ENCODE results near the gene PRDM4.

The PRDM4 gene

DNA sequence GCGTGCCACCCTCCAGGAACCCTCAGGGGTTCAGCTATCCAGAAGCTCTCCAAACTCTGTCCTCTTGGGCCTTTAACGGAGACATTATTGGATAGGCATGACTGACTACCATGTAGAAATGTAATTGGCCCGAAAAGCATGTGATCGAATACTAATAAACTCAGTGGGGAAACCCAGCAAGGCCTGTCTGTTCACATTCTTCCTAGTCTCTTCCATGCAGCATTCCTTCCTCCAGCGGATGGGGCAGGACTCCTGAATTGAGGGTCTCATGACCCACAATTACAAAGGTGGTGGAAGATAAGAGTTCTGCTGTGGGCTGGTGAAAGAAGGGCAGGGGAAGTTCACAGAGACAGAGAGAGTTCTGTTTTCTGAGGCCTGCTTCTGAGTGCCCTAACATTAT, 6.5 kb upstream of the PRDM4 start:
- TF ChIP-seq, protein P1, sequence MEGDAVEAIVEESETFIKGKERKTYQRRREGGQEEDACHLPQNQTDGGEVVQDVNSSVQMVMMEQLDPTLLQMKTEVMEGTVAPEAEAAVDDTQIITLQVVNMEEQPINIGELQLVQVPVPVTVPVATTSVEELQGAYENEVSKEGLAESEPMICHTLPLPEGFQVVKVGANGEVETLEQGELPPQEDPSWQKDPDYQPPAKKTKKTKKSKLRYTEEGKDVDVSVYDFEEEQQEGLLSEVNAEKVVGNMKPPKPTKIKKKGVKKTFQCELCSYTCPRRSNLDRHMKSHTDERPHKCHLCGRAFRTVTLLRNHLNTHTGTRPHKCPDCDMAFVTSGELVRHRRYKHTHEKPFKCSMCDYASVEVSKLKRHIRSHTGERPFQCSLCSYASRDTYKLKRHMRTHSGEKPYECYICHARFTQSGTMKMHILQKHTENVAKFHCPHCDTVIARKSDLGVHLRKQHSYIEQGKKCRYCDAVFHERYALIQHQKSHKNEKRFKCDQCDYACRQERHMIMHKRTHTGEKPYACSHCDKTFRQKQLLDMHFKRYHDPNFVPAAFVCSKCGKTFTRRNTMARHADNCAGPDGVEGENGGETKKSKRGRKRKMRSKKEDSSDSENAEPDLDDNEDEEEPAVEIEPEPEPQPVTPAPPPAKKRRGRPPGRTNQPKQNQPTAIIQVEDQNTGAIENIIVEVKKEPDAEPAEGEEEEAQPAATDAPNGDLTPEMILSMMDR (IDR thresholded peaks at IDR 0.05): no peak
- no peak for TF ChIP-seq ZFX (IDR thresholded peaks at IDR 0.05; ENCODE audit: borderline replicate concordance)
- no peak overlapping the region for H3K27ac ChIP-seq

DNA sequence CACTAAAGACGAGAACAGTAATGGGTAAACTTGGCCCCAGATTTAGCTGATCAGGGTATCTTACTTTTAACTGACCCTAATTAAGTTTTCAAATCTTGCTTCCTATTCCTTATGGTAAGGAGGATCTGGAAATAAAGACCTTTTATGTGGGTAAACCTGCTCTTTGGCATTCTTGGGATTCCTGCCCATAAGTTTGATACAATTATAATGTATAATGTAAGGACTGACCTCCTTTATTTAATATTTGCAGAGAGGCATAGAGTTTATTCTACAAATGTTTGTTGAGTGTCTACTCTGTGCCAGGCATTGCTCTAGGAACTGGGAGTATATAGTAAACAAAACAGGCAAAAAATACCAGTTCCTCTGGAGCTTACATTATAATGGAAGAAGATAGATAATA, 4.4 kb upstream of the PRDM4 start:
- H3K27ac ChIP-seq: no peak overlapping the region
- no peak for TF ChIP-seq ZFX (IDR thresholded peaks at IDR 0.05; ENCODE audit: borderline replicate concordance)
- TF ChIP-seq, protein P1 (IDR thresholded peaks at IDR 0.05): no peak

DNA sequence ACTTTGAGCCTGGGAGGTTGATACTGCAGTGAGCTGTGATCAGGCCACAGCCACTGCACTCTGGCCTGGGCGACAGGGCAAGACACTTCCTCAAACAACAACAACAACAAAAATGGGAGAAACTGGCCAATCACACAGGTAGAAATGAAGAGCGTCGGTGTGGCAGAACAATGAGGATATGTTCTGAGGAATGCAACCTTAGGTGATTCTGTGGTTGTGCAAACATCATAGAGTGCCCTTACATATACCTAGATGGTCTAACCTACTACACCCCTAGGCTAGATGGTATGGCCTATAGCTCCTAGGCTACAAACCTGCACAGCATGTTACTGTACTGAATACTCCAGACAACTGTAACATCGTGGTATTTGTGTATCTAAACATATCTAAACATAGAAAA, 3.7 kb upstream of the PRDM4 start:
- H3K27ac ChIP-seq: no peak overlapping the region
- no peak for TF ChIP-seq ZFX (IDR thresholded peaks at IDR 0.05; ENCODE audit: borderline replicate concordance)
- TF ChIP-seq, protein P1 (IDR thresholded peaks at IDR 0.05): no peak

DNA sequence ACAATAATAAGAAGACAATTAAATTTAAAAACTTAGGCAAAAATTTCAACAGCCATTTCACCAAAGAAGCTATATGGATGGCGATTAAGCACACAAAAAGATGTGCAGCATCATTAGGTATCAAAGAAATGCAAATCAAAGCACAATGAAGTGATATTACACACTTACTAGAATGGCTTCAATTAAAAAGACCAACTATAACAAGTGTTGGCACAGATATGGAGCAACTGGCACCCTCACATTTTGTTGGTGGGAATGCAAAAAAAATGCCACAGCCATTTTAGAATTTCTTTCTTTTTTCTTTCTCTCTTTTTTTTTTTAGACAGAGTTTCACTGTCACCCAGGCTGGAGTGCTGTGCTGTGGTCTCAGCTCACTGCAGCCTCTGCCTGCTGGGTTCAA, 1.9 kb upstream of the PRDM4 start:
- H3K27ac ChIP-seq: no peak overlapping the region
- TF ChIP-seq ZFX (IDR thresholded peaks at IDR 0.05; ENCODE audit: borderline replicate concordance): no peak
- TF ChIP-seq, protein P1 (IDR thresholded peaks at IDR 0.05): no peak

DNA sequence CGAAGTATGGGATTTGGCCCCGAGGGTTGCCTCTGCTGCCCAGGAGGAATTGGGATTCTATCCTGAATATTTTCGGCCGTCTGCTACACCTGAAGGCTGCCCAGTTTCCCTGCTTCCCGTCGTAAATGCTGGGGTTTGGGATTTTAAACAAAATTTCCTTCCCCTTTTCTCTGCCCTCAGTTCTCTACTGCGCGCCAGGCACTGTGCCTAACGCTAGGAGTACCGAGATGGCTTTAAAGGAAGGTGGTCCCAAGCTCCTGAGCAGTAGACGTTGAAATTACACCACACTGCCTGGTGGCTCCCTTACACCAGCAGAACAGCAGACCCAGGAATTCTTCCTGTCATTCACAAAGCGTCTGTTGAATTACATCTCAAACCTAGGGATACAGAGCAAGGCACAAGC, 566 bp upstream of the PRDM4 start:
- TF ChIP-seq ZFX (IDR thresholded peaks at IDR 0.05; ENCODE audit: borderline replicate concordance): no peak
- TF ChIP-seq, protein P1 (IDR thresholded peaks at IDR 0.05): no peak
- H3K27ac ChIP-seq: no peak overlapping the region; the same call in 1 of the 2 replicates

DNA sequence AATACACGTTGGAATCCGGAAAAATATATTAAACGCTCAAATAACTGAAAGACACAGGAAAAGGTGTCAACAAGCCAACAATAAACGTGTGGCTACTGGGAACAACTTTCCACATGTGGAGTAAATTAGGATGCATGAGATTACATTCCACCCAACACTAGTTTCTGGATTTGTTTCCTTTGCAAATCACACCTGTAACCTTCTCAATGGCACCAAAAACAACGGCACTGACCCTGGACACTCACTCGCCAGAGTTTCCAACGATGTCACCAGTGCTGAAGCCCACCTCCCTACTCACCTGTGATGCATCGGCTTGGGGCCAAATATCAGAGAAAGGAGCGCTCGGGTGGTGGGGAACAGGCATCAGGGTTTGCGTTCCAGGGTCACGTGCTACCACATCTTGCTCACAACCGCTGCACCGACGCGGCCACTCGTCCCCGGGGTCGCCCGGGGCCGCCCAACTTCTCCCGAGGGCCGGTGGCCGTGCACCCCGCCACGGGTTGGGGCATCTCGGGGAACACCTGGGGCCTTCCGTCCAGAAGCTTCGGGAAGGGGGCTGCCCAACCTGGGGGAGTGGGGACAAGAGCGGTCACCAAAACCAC, 629 bp downstream of the PRDM4 start:
- peak overlapping the region; percentile 63 for H3K27ac ChIP-seq
- TF ChIP-seq ZFX (IDR thresholded peaks at IDR 0.05; ENCODE audit: borderline replicate concordance): no peak
- TF ChIP-seq, protein P1 (IDR thresholded peaks at IDR 0.05): no peak

DNA sequence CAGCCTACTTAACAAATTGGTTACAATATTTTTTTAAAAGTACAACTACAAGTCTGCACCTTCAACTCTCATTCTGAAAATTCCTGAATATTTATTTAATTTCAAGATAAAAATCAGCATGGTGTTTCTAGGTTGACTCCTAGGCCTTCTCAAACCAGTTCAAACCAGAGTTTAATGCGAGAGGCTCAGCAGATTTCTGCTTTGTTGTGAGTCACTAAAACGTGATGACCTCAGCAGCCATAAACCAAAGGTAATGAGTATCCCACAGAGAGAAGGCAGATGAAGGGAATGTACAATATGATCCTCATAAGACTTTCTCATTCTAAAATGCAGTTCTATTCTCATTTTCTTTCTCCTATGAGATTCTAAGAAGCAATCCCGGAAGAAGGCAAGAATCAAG, 1.5 kb downstream of the PRDM4 start:
- H3K27ac ChIP-seq: peak overlapping the region; percentile 63; the same call in 1 of the 2 replicates
- TF ChIP-seq, protein P1 (IDR thresholded peaks at IDR 0.05): no peak
- TF ChIP-seq ZFX (IDR thresholded peaks at IDR 0.05; ENCODE audit: borderline replicate concordance): no peak

Data from 22Rv1 (cell line).